Cardiac muscle cell (in vitro differentiated cells and primary cell): ENCODE measurements around the gene RMDN2. TPM values are rescaled to one million over a fixed set of nuclear protein-coding genes. Genes with fewer than 3 reads are reported as not detected.

ENCODE experiments used
- DNase-seq, 2 donors: peaks; one replicate each; pipeline versions ENCODE4 v3.0.0 to v3.0.0-alpha.2; 2010 to 2017; ENCODE audit warnings: low read depth in 1 of 2, low spot score in 1 of 2
- H3K27ac ChIP-seq: fragments of 200-600 bp; sonication (generic); 2 replicates; pipeline ENCODE4 v1.5.1; 2016
- H3K27me3 ChIP-seq: fragments of 200-600 bp; sonication (generic); 2 replicates; pipeline ENCODE4 v1.6.0; 2016; ENCODE audit warnings: control low read depth
- H3K36me3 ChIP-seq: fragments of 200-600 bp; sonication (generic); 2 replicates; pipeline ENCODE4 v1.5.1; 2016; ENCODE audit warnings: control low read depth
- H3K4me1 ChIP-seq: fragments of 200-600 bp; sonication (generic); 2 replicates; pipeline ENCODE4 v1.8.1; 2017; ENCODE audit warnings: low read depth, mild to moderate bottlenecking, mixed run types
- H3K4me3 ChIP-seq: fragments of 200-600 bp; sonication (generic); 2 replicates; pipeline ENCODE4 v1.5.1; 2016; ENCODE audit warnings: mild to moderate bottlenecking
- H3K9me3 ChIP-seq: fragments of 200-600 bp; sonication (generic); 2 replicates; pipeline ENCODE4 v1.5.1; 2017; ENCODE audit warnings: low read depth, mild to moderate bottlenecking, control low read depth
- CTCF ChIP-seq: IDR thresholded peaks from 2 replicates; pipeline ENCODE4 v1.5.1; 2012; ENCODE audit warnings: low read depth, mild to moderate bottlenecking, low read length
- polyA plus RNA-seq: library from polyadenylated mRNA; unstranded; fragments of >200 nt; fragmentation: Nextera tagmentation; extraction: Ambion mirVana; gene quantifications from 2 replicates; pipeline ENCODE4 v1.2.1, GENCODE V29; 2016
- total RNA-seq: library from RNA; depleted of rRNA; stranded (reverse); fragments of >200 nt; gene quantifications from 2 replicates; pipeline ENCODE4 v1.2.3, GENCODE V29; 2016

Gene RMDN2
- total and polyA plus RNA-seq, 2 experiments from 2014 or later, result 2.3 to 4.2 TPM

GRCh38 chr2:37880551-37880950 lies 44.5 kb upstream of the RMDN2 start:
- Histone ChIP-seq H3K9me3 (no peaks in the 10 kb centered on the region), H3K36me3 (no peaks in the 10 kb centered on the region), H3K4me3 (no peak overlapping the region)

GRCh38 chr2:37881397-37881796 lies 43.7 kb upstream of the RMDN2 start:
- H3K36me3 ChIP-seq, result no peaks in the 10 kb centered on the region
- H3K4me1 ChIP-seq, result peaks cover 4% of the 10 kb centered on the region
- H3K27me3 ChIP-seq, result peaks cover 33% of the 10 kb centered on the region
- TF ChIP-seq CTCF, result no peak
- no peaks in the 10 kb centered on the region for H3K9me3 ChIP-seq
- H3K4me3 ChIP-seq, result no peak overlapping the region
- H3K27ac ChIP-seq, result no peak overlapping the region
- DNase-seq, result no peak

More at GRCh38 chr2:37880551-37880950, 44.5 kb upstream of the RMDN2 start:
- no peak for DNase-seq
- no peak for TF ChIP-seq CTCF
- Histone ChIP-seq H3K4me1 (peaks cover 12% of the 10 kb centered on the region), H3K27me3 (peaks cover 25% of the 10 kb centered on the region), H3K27ac (no peak overlapping the region)

GRCh38 chr2:37882036-37882435 lies 43.1 kb upstream of the RMDN2 start:
- peaks cover 38% of the 10 kb centered on the region for H3K27me3 ChIP-seq
- H3K36me3 ChIP-seq, result no peaks in the 10 kb centered on the region
- H3K9me3 ChIP-seq, result no peaks in the 10 kb centered on the region
- H3K4me3 ChIP-seq, result no peak overlapping the region
- H3K4me1 ChIP-seq, result peaks cover 3% of the 10 kb centered on the region
- H3K27ac ChIP-seq, result no peak overlapping the region
- DNase-seq, result no peak
- TF ChIP-seq CTCF, result no peak

- peaks cover 42% of the 10 kb centered on the region for H3K27me3 ChIP-seq
- H3K27ac ChIP-seq, result no peak overlapping the region
- no peaks in the 10 kb centered on the region for H3K4me1 ChIP-seq
- H3K36me3 ChIP-seq, result no peaks in the 10 kb centered on the region
- TF ChIP-seq CTCF, result no peak
- DNase-seq, result no peak
- no peaks in the 10 kb centered on the region for H3K9me3 ChIP-seq
- no peak overlapping the region for H3K4me3 ChIP-seq
Measured at GRCh38 chr2:37883518-37883917, 41.6 kb upstream of the RMDN2 start.

- DNase-seq, result no peak
- no peak overlapping the region for H3K4me3 ChIP-seq
- H3K27me3 ChIP-seq, result peaks cover 42% of the 10 kb centered on the region
- no peak overlapping the region for H3K27ac ChIP-seq
- H3K4me1 ChIP-seq, result no peaks in the 10 kb centered on the region
- H3K36me3 ChIP-seq, result no peaks in the 10 kb centered on the region
- TF ChIP-seq CTCF, result no peak
- H3K9me3 ChIP-seq, result no peaks in the 10 kb centered on the region
Measured at GRCh38 chr2:37885329-37885993, 39.6 kb upstream of the RMDN2 start.

- Histone ChIP-seq H3K36me3 (no peaks in the 10 kb centered on the region), H3K4me3 (no peak overlapping the region), H3K27ac (no peak overlapping the region), H3K9me3 (no peaks in the 10 kb centered on the region), H3K27me3 (peaks cover 35% of the 10 kb centered on the region), H3K4me1 (no peaks in the 10 kb centered on the region)
- no peak for TF ChIP-seq CTCF
- peak in 1 of 2 donors; percentile 33 for DNase-seq
Measured at GRCh38 chr2:37886745-37887144, 38.3 kb upstream of the RMDN2 start.
